ENCODE data around the gene TF.

TF gene

DNA sequence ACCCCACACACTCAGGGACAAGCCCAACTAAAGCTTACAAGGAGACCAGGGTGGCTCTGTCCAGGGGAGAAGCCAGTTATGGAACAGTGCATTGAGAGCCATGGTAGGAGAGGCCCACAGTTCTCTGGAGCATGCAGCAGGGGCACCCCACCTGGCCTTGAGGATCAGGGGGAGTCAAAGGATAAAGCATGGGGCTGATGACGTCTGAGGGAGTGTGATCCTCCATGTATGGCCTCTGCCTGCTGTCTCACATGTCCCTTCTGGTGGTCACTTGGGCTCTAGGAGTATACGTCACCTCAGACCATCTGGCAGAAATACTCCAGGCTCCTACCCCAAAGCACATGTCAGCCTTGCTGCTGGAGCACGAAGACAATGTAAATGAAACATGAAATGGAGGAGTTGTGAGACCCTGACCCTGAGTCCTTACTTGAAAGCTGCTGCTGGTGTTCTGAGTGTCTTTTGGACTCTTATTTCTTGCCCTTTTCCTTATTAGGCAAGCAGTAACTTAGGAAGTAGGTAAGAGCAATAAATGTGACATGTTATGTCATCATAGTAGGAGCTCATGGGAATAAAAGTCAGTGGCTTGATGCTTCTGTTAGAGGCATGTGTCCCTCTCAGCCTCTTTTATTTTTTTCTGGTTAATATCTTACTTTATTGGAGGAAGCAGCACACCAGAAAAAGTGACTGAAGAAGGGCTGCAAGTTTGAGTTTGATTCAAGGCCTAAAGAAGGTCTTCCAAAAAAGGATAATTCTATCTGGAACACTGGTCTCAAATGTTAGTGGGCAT, 74.9 kb downstream of the TF start:
- no peak for DNase-seq

DNA sequence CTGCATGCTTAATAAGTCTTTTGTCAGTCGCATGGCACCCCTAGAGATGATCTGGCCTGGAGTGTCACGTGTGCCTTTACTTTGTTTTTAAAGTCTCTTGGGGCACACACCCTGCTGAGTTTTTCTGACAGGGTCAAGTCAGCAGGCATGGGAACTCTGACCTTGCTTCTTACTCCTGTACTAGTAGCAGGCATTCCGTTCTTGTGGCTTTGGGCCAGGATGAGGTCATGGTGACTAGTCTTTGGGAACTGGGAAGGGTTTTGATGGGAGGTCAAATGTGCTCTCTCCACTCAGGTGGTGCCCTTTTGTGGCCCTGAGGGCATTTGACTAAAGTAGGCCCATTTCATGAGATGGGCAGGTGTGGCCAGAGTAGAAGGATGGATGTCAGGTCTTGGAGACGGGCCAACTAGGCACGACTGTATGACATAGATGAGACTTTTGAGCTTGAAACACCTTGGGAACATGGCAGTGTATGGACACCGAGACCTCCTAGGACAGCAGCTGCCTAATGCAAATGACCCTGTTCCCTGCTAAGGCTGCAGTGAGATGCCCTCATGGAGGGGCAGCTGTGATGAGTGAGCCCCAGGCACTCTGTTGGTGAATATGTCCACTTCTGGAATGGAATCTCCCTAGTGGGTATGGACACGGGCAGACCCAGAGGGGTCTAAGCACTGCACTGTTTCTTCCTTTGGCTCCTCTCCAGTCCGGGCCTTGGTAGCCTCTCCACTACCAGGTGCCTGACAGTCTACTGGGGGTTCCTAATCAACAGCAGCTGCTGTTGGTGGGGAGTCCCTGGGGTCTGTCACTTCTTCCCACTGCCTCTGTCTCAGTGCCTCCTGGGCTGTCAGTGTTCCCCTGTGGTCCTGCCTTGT, 75.8 kb downstream of the TF start:
- DNase-seq = no peak

- DNase-seq = no peak
Measured at GRCh38 chr3:133824961-133825485, 78.8 kb downstream of the TF start.

- no peak for DNase-seq
Measured at GRCh38 chr3:133825969-133826727, 80.0 kb downstream of the TF start.

DNA sequence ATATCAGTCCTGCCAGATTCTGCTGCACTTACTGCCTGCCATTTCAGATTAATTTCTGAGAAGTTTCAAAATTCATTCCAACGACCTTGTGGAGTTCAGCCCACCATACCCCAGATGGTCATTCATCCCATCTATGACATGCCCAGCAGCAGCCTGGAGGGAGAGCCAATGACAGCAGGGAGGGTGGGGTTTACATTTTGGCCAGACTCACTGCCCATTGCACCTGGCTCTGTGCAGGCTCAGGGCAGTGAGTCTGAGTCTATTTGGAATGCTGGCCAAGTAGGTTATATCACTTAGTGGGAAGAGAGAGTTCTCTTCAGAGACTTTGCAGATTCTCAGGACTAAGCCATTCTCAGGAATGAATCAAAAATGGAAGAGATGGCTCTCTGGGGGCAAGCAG, 80.9 kb downstream of the TF start:
- no peak for DNase-seq

DNA sequence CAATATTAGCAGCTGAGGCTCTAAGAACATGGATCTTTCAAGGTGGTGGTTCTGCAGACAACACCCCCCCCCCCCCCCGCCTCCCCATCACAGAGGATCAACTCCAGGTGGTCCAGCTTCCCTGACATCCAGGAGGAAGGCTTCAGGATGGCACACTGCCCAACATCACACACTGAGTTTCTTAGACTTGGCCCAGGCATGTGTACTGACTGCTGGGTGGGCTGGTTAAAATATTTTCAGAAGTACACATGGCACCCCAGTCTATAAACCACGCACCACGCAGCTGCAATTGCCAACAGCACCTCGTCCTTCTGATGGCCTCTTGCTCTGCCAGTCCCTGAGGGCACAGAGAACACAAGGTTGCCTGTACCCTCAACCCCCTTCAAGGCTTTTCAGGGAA, 81.5 kb downstream of the TF start:
- DNase-seq = no peak

- DNase-seq = no peak
Measured at GRCh38 chr3:133828576-133829309, 82.5 kb downstream of the TF start.

GRCh38 chr3:133829310-133829707, 83.1 kb downstream of the TF start:
- no peak for DNase-seq

DNA sequence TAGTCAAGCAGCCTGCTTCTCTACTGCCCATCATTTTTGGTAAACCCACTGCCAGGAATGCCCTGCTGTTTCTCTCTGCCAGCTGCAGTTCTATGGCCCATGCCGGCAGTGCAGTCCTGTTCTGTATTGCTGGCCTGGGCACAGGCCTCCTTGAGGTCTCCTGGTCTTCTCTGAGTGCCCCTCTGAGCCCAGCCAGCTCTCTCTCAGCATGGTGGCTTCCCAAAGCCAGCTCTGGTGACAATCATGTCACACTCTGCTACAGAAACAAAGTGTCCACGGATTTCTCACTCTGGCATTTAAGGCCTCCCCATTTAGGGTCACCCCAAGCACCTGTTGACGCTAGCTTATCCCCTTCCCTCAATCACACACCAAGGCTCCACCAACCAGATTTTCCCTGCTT, 83.9 kb downstream of the TF start:
- DNase-seq = no peak

DNA sequence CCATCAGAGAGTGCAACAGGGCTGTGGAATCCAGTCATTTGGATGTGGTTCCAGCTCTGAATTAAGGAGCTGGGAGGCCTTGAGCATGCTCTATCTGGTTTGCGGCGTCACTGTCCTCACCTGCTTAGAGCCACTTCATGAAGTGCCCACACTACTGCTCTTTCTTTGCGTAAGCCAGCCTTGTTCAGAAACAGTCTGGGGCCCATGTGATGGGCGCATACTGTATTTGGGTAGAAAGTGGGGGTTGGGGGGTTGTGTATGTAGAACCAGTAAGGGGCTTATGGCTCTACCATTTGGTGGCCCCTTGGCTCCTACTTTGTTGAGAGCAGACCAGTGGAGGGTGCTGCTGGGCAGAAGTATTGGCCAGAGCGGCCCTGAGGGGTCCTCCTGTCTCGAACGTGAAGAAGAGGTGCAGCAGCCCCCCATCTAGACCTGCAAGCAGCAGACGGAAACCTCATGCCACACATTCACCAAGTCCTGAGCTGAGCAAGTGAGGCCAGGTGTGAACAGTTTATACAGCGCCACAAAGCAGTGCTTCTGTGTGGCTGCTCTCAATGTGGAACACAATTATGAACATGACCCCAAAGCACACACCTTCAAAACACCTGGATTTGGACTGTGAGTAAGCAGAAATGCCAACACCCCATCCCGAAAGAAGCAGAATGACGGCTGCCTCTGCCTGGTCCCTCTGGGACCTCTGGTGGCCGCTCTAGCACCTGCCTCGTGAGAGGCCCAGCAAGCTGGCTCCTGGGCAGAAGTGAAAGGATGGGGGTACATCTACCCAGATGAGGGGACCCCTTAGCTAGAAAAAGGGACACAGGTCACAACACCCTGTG, 86.0 kb downstream of the TF start:
- no peak for DNase-seq

DNA sequence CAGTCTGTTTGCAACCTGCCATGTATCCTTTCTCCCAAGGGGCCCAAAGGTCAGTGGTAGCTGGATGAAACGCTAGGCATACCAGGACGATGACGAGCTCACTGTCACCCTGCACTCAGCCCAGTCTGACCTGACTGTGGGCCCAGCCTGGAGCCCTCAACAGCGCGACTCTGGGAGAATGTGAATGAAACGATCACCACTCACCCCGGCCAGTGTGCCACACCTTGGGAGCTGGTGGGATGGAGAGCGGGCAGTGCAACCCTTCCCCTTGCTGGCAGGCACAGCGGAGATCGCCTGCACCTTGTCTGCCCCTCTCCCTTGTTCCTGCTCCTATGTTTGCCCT, 86.6 kb downstream of the TF start:
- DNase-seq = no peak

DNA sequence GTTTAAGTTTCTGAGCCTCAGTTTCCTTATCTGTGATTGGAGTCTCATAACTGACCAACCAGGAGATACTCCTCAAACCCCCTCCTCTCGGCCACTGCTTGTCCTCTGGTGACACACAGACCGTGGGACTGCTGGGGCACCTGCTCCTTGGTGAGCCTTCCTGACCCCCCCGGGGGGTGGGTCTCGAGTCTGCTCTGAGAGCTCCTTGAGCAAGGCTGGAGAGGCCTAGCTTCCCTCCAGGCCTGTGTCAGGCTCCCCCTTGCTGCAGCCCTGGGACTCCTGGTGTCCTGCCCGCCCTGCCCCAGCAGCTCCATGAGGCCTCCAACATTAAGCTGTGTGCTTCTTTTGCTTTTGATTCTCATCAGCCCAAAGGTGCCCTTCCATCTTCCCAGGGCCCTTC, 87.1 kb downstream of the TF start:
- DNase-seq = no peak

DNA sequence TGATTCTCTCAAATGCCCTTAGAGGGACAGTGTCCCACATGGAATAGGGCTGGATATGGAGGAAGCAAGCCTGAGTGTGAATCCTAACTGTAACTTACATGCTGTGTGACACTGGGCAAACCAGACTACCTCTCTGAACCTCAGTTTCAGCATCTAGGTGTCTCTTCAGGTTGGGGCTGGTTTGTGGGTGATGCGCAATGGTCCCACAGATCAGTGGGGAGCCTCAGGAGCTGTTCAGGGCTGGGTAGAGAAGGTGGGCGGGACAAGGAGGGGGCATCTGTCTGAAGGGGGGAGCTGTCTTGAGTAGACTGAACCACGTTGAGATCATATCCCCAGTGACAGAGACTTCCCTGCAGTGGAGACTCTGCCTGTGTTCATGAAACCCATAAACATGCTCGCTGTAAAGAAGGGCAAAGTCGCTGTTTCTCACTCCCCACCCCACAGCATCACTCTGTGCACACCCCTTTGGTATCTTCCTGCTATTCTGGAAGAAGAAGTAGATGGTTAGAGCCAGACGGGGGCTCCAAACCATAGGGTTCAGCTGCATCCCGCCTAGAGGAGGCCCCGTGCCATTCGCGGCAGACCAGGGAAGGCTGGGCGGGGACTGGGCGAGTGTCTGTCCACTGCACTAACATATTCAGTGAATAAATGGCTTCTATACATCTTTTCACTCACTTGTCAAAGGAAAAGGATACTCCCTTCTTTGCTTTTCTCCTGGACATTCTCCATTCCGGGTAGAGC, 87.9 kb downstream of the TF start:
- no peak for DNase-seq

DNA sequence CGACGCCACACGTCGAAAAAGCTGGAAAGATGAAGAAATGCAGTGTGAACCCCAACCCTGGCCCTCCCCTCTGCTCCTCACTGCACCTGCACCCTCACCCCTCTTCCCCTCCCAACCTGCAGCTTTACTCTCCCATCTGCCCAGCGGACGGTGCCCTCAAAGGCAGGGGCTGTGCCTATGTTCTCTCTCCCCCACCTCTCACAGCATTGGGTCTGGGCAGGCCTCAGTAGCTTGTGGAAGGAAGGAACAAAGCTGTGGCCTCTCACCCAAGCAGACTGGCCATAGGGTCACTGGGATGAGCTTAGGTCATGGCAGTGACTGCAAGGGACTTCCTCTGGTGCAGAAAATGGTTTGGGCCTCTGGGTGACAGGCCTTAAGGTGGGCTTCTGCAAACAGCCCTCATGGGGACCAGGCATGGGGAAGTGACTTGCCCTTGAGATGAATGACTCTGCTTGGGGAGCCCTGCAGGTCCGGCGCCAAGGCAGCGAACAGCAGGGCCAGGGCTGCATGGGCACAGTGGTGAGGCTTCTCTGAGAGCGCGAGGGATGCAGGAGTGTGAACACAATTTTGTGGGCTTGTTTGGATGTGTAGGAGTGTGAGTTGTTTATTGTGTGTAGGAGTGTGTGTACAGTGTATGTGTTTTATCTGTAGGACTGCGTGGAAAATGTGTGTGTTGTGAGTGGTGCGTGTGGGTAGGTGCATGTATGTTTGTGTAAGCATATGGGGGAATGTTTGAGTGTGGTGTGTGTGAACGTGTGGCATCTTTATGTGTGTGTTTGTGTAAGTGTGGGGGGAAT, 88.6 kb downstream of the TF start:
- DNase-seq = no peak

- DNase-seq = no peak
Measured at GRCh38 chr3:133835418-133835743, 89.2 kb downstream of the TF start.

DNA sequence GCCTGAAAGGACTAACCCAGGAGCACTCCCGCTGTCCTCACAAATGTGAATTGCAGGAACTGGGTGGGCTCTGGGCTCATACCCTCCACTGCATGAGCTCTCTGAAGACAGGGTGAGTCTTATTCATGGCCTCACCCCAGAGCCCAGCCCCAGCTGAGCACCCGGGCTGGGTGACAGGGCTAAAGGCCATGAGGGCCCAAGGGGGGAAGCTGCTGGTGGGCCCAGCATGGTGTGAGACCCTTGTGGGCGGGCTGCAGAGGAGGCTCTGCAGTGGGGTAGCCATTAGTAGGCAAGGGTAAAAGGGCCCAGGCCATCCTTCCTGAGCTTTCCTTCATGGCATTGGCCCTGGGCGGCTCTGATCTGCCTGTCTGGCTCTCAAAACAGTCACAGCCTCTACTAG, 89.8 kb downstream of the TF start:
- no peak for DNase-seq

DNA sequence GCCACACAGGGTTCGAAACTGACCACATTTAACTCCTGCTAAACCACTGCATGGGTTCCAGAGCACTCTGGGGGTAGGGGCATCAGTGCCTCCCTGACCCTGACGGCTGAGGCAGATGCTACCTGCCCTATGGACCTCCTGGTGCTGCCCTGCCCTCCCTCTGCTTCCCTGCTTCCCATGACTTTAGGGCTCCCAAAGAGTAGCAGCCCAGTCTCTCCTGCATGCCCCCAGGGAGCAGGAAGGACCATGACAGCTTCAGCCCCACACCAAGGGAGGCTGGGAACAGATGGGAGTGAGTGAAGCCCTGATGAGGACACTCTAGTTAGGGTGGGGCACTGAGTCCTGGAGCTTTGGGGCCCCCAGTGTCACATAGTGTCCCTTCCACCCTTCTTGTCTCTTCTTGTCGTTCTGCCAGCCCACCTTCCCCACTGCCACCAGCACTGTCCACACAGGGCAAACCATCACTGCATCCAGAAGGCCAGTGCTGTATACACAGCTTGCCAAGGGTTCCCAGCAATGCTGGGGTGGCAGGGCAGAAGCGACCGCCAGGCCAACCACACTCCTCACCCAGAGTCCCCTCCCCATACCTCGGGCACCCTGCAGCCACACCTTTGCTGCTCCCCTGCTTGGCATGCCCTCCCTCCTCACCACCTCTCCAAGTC, 90.4 kb downstream of the TF start:
- DNase-seq = no peak

- DNase-seq = no peak
Measured at GRCh38 chr3:133837487-133838295, 91.5 kb downstream of the TF start.

DNA sequence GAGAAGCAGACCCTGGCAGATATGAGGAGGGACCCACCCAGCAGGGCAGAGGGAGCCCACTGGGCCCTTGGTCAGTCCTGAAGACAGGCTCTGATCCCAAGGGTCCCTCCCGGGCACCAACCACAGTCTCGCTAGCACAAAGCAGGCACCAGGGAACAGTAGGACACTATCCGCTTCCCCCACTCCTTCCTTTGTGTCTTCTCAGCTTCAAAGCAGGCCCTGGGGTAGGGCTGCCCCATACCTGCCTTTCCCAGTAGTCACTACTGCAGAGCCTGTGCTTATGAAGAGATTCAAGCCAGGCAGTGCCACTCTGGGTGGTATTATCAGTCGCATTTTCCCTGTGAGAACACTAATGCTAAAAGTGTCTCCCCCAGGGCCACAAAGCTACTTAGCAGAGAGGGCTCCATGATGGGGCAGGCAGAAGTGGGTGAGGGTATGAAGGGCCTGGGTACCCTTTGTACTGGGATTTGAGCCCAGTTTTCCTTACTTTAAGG, 92.2 kb downstream of the TF start:
- DNase-seq = no peak

All from activated naive CD4-positive, alpha-beta T cell (primary cell).